Measurements from ENCODE around the gene MACO1.

GRCh38 chr1:25439287-25439686 lies 8.6 kb downstream of the MACO1 start:
- TF ChIP-seq CTCF (IDR thresholded peaks at IDR 0.05) (no peak), POLR2AphosphoS5 (IDR thresholded peaks at IDR 0.05) (no peak), EP300 (IDR thresholded peaks at IDR 0.05) (no peak), POLR2A (IDR thresholded peaks at IDR 0.05) (no peak)
